Measurements from ENCODE around the gene CNKSR1.

GRCh38 chr1:26195805-26196204 is 18.5 kb downstream of the CNKSR1 start:
- TF ChIP-seq POLR2A (IDR thresholded peaks at IDR 0.05): no peak
- TF ChIP-seq CTCF (IDR thresholded peaks at IDR 0.05): no peak

All from lower leg skin (tissue), 3 donors.